Upper lobe of left lung (tissue), 4 donors: ENCODE results near the gene DHRS13.
"Not testable (repeated sequence)": the region's sequence is repeated elsewhere in the genome, so short reads cannot be mapped to it uniquely, and the experiment has no call there.

Source experiments
- CTCF ChIP-seq, 6 experiments: fragments of 450-650 bp in 4 of 6; fragments of 200-600 bp in 2 of 6; sonication (generic) in 2 of 6; IDR thresholded peaks; one replicate each; pipeline ENCODE4 v1.5.1; 2016 to 2019; ENCODE audit warnings: antibody characterized with exemption in 6 of 6
- POLR2AphosphoS5 ChIP-seq, 2 donors: sonication (generic); formaldehyde crosslinking; IDR thresholded peaks; one replicate each; pipeline ENCODE4 v1.5.1; 2017; ENCODE audit warnings: antibody characterized with exemption in 2 of 2

GRCh38 chr17:28934508-28934907, 31.6 kb upstream of the DHRS13 start:
- TF ChIP-seq CTCF, POLR2AphosphoS5 (IDR thresholded peaks at IDR 0.05): not testable (repeated sequence)
